ENCODE measurements around the gene MAN1A2.
"Not testable (repeated sequence)": the region's sequence is repeated elsewhere in the genome, so short reads cannot be mapped to it uniquely, and the experiment has no call there.

MAN1A2 gene

DNA sequence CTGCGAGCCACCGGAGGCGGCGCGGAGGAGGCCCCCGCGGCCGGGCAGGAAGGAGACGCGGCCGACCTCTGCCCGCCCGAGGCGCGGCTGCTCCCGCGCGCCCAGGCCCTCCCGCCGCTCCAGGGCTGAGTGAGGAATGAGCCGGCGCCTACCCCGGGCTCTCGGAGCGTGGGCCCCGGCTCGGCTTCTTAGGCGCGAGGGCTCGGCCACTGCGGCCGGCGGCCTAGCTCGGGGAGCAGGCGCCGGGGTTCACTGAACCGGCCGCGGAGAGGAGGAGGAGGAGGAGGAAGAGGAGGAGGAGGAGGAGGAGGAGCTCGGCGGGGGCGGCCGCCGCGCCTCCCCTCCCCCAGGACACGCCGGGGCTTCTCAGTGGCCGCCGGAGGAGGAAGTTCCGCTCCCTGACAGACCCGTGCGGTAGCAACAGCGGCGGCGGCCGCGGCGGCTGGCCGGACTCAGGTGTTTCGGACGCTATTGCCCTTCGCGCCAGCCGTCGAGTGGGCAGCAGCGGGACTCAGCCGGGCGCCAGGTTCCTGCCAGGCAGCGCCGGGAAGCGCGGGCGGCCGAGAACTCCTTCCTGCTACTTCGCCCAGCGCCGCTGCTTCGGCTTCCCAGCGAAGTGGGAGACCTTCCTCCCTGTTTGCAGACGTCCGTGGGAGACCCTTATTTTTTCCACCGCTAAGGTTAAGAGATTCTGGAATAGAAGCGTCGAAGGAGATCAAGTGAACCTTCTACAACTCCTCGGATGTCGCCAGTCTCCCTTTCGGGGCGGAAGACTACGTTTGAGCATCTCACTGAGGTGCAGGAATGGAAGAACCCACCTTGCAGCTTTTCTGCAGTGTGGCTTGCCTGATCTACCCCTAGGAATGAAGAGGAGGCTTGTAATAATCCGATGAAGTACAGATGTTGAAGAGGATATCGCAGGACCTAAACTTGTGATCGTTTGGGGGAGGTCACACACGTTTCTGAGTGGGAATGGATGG is at the start of gene MAN1A2:
Gene MAN1A2, plus strand, starts transcription at position 404 of the 980 bp plus-strand sequence. CDS start 735 bp downstream, outside the sequence.
- DNase-seq, result peak; percentile 69

DNA sequence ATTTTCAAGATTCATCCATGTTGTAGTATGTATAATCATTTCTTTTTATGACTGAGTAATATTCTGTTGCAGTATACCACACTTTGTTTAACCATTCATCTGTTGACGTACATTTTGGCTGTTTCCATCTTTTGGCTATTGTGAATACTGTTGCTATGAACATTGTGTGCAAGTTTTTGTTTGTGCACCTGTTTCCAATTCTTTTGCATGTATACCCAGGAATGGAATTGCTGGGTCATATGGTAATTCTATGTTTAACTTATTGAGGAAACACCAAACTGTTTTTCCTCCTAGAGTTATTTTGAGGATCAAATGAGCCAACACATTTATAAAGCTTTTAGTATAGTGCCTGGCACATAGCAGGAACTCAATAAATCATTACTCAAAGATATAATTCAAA is 49.2 kb upstream of the MAN1A2 start:
- no peak for DNase-seq

DNA sequence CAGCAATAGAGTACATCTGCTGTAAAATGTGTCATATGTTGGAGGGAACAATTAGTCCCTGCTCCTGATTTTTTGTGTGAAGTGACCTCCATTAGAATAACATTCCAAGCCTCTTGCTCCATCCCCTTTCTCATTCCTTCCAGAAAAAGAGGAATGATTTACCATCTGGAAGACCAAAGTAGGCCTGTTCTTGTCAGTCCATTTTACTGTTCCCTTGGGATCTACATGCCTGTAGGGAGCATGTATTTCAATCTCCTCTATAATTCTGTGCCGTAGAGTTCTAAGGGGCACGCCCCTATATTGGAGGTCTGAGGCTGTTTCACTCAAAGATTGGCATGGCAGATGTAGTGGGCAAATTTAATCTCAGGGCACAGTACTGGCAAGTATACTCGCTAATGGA is 48.8 kb upstream of the MAN1A2 start:
- no peak for DNase-seq

DNA sequence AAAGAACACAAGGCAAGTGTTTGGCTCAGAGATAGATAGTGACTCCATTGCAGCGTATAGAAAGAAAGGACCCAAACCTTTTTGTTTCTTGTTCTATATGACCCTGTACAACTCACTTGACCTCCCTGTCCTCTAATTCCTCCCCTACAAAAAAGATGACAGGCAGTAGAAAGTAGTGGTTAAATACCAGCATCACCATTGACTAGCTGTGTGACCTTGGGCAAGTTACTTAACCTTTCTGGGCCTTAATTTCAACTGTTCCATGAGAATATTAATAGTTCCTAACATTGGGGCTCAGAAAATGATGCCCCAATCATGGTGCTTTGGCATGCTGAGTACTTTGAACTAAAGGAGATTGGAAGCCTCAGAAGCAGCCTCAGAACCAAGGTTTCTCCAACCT is 46.7 kb upstream of the MAN1A2 start:
- DNase-seq, result no peak

DNA sequence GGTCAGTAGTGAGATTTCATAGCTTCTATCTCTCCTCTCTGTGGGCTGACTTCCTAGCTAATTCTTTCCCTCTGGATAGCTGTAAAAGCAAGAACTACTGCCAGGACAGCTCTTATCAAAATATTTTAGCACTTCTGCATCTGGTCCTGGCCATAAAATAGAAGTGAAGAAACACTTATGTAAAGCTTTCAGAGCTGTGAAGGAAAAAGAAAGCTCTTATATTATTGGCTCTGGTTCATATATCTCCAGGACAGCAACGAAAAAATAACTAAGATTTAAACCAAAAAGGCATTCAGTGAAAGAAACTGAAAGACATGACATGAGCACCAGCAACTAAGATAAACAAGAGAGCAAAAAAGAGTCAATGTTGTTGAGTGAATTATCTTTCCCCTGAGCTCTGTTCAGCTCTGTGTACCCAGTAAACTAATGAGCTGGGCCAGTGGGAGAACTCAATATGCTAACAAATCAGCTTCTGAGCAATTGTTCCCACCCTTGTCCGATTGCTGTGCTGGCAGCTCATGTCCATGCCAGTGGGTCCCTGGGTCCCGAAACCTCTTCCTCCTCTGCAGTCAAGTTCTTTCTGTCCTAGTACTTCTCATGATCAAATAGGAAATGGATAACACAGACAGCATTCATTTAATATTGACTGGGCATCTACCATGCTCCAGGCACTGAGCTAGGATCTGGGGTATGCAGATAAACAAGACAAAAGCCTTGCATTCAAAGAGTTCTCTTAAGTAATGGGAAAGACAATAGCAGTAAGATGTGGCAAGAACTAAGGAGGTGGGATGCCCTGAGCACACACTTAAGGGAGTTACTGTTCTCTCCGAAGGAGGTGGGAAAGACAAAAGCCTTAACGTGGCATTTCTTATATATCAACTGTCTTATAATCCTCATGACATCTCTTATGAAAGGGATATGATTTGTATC is 45.3 kb upstream of the MAN1A2 start:
- no peak for DNase-seq

DNA sequence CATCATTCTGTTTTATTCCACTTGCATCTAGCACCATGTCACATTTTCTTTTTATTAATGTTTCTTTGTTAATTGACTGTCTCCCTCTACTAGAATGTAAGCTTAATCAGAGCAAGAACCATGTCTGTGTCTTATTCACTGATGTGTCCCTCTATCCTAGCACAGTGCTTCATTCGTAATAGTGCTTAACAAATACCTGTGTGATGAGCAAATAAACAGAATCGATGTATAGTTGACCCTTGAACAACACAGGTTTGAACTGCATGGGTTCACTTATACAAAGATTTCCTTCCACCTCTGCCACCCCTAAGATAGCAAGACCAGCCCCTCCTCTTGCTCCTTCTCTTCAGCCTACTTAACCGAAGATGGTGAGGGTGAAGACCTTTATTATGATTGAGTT is 42.9 kb upstream of the MAN1A2 start:
- DNase-seq, result no peak

DNA sequence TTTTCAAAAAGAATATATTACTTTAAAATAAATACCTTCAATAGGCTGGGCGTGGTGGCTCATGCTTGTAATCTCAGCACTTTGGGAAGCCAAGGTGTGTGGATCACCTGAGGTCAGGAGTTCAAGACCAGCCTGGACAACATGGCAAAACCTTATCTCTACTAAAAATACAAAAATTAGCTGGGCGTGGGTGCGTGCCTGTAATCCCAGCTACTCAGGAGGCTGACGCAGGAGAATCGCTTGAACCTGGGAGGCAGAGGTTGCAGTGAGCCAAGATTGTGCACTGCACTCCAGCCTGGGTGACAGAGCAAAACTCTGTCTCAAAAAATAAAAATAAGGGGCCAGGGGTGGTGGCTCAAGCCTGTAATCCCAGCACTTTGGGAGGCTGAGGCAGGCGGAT is 41.2 kb upstream of the MAN1A2 start:
- not testable (repeated sequence) for DNase-seq

DNA sequence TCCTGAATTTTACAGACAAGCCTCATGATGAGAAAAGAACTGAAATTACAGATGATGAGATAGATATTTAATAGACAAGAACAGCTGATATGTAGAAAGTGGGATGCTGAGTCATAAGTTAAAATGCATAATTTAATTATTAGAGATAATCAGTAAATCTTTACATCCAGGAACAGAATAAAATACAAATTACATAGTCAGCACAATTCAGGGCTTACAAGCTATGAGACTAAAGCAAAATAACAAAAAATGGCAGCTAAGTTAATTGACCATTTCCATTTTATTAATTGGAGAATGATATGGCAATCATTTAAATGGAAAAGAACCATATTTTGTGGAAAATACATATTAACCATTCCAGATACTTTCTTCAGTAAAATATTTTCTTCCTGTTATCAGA is 40.2 kb upstream of the MAN1A2 start:
- no peak for DNase-seq

DNA sequence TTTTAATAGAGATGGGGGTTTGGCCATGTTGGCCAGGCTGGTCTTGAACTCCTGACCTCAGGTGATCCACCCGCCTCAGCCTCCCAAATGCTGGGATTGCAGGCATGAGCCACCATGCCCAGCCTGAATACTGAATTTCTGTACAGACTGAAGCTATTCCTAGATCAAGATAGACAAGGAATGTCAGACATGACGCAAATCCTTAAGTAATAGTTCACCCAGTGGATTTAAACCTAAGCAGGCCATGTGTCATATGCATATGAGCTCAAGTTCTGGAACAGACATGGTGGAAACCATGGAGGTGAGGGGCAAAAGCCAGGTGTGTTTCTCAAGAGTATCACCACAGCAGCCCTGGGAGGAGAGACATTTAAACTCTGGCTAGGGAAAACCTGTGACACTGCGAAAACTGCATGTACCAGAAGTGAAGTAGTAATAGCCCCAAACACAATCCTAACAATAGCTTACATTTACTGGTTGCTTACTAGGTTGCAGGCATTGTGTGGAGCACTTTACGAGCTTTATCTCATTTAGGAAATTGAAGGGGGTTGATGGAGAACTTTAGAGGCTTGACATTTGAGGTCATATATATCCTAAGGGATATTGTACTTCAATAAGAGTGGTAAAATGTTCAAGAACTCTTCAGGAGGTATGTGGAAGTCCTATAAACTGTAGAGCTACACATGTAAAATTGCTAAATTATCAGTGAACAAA is 31.7 kb upstream of the MAN1A2 start:
- no peak for DNase-seq

DNA sequence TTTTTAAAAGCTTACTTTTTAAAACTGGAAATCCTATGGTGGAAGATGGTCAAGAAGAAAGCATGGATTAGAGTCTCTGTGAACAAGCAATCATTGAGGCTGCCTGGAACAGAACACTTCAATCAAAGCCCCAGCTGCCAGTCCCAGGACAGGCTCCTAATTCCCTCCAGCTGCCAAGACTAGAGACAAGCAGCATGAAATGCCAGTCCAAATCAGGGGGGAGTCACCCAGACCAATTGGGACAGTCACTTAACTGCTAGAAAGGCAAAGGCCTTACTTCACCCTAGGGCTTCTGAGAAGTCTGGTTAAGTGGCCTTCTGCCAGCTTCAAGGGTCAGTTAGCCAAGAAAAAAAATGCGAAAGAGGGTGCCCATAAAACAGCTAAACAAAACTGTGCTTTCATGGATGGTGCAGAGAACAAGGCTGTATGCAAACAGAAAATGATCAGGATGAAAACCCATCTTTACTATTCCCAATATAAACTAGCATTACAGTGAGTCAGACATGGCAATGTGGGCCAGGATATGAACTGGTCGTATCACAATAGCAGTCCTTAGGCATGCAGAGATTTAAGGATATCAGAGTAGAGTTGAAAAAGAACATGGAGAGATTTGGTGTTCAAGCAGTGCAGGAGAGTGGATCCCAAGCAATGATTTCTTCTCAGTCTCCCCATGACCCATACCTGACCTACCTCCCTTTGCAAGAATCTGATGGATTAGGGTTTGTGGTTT is 31.0 kb upstream of the MAN1A2 start:
- no peak for DNase-seq

DNA sequence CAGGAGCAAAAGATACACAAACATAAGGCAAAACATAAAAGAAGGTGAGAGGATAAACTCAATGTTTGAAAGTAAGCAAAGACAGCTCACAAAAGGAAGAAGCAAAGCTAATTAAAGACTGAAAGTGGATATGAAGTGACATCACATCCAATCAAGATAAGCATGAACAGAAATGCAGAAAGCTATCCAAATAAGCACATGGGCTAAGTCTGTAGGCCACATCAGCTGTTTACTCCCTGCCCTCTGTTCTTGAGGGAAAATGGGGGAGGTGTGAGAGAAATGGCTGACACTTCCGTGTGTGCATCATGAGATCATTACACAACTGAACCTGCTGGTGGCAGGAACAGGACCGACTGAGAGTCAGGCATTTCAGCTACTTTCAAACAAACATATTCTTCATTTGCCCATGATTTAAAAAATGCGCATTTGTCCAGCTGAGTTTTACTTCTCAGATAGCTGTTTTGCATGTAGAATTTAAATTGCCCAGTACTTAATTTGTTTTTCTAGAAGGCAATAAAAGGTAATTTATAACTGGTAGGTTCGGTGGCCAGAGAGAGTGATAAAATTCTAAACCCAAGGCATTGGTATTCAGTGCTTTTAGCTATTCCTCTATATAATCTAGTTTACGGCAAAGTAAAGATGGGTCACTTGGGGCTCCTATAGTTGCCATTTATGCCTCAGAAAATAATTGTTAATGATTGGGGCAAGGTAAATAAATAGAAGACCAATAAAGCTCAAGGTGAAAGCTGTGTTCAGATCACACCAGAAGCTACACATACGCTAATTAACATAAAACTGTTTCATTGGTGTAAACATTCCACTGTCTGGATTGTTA is 27.2 kb upstream of the MAN1A2 start:
- DNase-seq, result no peak

DNA sequence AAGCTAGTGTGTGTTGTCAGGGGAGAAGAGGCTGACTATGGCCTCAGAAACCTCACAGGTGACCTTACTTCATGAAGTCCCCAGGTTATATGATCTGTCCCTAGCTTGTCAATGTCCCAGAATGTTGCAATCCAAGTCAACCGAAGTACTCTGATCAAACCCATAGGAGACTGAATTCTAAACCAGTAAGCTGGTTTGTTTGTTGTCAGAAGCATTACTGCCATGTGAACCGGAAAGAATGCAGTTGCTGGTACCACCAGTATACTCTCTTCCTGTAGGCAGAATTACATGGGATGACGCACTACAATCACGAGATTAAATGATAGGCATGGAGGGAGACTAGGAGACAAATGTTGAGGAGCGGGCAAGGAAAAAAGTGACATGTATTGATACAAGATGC is 26.1 kb upstream of the MAN1A2 start:
- DNase-seq, result no peak

DNA sequence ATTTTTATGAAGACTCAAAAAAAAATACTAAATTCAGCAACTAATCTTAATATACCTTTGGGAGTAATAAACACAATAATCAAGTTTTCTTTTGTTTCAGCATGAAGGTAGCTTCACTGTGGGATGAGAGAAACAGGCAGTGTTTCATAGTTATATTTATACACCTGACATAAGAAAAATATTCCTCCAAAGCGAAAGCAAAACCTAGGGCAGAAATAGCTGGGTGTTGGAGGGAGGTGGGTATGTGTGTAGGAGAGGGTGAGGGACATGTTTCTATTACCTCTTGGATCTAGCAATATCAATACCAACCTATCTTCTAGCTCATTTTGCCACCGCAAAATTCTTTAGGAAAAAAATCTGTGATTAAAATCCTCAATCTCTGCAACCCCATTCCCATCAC is 24.9 kb upstream of the MAN1A2 start:
- DNase-seq, result no peak

DNA sequence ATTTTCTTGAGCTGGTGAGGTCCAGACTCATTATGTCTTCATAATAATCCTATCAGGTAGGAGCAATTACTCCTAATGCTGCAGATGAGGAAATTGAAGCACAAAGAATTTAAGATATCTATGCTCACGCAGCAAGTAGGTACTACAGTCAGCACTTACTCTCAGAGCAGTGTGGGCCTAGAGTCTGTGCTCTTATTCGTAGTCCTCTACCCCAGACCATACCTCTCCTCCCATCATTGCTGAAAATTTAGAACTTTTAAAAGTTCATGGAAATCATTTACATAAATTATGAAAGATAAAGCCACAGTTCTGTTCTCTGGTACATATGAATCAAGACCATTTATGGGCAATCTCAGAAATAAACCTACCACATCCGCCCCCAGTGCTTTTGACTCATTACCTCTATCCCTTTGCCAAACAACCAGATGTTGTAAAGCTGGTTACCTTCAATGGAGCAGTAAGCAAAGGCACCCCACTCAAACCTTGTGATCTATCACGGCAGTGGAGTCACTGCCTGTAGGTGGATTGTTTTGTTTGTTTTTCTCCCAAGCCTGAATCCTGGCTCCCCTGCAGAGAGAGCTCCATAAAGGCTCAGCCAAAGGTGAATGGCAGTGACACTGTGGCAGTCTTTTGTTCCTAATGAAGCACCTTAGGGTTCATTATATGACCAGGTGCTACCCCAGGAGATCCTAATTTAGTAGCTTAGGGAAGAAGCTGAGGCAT is 20.9 kb upstream of the MAN1A2 start:
- DNase-seq, result peak; percentile 89

DNA sequence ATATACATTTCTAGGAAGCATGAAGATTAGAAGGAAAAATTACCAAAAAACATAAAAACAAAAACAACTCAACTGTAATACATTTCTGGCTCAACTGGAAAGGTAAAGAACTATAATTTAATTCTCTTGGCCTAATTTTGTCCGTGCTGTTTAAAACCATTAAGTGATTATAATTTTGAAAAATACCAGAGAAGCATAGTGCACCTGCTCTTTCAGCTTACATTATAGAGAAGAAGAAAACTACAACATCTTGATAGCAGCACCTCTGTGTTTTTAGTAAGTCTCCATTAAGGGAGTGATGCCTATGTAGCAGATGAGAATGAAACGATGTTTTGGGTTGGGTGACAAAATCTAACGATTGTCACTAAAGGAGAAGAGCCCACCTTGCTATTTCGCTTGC is 19.3 kb upstream of the MAN1A2 start:
- no peak for DNase-seq

DNA sequence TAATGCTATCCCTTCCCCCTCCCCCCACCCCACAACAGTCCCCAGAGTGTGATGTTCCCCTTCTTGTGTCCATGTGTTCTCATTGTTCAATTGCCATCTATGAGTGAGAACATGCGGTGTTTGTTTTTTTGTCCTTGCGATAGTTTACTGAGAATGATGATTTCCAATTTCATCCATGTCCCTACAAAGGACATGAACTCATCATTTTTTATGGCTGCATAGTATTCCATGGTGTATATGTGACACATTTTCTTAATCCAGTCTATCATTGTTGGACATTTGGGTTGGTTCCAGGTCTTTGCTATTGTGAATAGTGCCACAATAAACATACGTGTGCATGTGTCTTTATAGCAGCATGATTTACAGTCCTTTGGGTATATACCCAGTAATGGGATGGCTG is 14.6 kb upstream of the MAN1A2 start:
- DNase-seq, result not testable (repeated sequence)

DNA sequence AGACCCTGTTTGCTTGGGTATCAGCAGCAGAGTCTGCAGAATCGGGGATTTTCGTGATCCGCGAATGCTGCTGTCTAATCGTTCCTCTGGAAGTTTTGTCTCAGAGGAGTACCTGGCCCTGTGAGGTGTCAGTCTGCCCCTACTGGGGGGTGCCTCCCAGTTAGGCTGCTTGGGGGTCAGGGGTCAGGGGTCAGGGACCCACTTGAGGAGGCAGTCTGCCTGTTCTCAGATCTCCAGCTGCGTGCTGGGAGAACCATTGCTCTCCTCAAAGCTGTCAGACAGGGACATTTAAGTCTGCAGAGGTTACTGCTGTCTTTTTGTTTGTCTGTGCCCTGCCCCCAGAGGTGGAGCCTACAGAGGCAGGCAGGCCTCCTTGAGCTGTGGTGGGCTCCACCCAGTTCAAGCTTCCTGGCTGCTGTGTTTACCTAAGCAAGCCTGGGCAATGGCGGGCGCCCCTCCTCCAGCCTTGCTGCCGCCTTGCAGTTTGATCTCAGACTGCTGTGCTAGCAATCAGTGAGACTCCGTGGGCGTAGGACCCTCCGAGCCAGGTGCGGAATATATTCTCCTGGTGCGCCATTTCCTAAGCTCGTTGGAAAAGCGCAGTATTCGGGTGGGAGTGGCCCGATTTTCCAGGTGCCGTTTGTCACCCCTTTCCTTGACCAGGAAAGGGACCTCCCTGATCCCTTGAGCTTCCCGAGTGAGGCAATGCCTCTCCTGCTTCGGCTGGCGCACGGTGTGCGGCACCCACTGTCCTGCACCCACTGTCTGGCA is 9.2 kb upstream of the MAN1A2 start:
- DNase-seq, result not testable (repeated sequence)

DNA sequence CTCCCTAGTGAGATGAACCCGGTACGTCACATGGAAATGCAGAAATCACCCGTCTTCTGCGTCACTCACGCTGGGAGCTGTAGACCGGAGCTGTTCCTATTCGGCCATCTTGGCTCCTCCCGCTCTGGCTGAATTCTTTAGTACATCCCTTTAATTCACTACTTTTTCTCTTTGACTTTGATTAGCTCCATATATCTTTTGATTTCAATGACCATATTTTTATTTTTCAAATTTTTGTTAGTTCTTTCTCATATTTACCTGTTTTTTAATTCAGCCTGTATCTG is 8.7 kb upstream of the MAN1A2 start:
- not testable (repeated sequence) for DNase-seq

DNA sequence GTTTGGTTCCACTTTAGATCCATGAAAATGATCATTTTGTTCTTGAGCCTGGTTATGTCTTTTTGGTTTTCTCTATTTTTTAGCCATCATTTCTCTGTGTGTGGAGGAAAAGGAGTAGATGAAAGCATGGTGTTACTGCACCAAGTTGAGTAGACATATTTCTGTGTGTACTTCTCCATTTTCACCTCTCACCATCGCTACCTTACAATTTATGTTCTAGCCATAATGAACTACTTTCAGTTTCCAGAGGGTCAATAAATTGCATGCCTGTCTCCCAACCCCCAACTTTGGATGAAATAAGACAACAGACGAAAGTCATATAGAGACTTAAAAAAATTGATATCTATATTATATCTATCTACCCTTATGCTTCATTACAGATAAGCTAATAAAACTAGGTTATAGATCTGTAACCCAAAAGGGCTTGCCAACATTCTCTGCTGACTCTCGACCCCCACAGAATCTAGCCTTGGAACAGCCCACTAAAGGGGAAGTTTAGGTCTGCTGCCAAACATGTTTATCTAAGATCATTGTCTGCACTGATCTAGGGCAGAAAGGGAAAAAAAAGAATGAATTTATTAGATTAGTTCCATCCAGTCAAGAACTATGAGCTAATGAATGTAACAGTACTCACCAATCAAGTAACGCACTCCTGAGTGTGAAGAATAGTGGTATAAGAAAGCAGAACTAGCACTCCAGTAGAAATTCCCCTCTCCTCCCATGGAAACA is 7.5 kb upstream of the MAN1A2 start:
- DNase-seq, result no peak

Measured in NCI-H345 (cell line).